MM.1S (cell line): ENCODE measurements around the gene PAPLN.

Experiments used
- DNase-seq: peaks from one replicate; pipeline ENCODE4 v3.0.0-alpha.2; 2015
- H2AFZ ChIP-seq: fragments of 300-600 bp; sonication (generic); 2 replicates; pipeline ENCODE4 v1.6.0; 2016; ENCODE audit warnings: antibody characterized with exemption, low read length
- H3F3A ChIP-seq: fragments of 300-600 bp; sonication (generic); 2 replicates; pipeline ENCODE4 v1.6.1; 2016; ENCODE audit warnings: mild to moderate bottlenecking, antibody characterized with exemption, low read length, moderate library complexity, mixed read lengths; ENCODE audit not compliant: insufficient read depth
- H3K27ac ChIP-seq: fragments of 300-600 bp; sonication (generic); 2 replicates; pipeline ENCODE4 v1.5.1; 2016; ENCODE audit warnings: mild to moderate bottlenecking, low read length
- H3K27me3 ChIP-seq: fragments of 300-600 bp; sonication (generic); replicated peaks from 2 replicates; pipeline ENCODE4 v1.6.0; 2016; ENCODE audit warnings: low read length; ENCODE audit not compliant: insufficient read depth
- H3K36me3 ChIP-seq: fragments of 300-600 bp; sonication (generic); replicated peaks from 2 replicates; pipeline ENCODE4 v1.6.1; 2016; ENCODE audit warnings: mild to moderate bottlenecking, low read length, mixed read lengths; ENCODE audit not compliant: insufficient read depth
- H3K4me1 ChIP-seq: fragments of 300-600 bp; sonication (generic); 2 replicates; pipeline ENCODE4 v1.6.1; 2016; ENCODE audit warnings: low read length, mixed read lengths
- H3K4me2 ChIP-seq: fragments of 300-600 bp; sonication (generic); 2 replicates; pipeline ENCODE4 v1.6.0; 2016; ENCODE audit warnings: low read depth, low read length
- H3K4me3 ChIP-seq: fragments of 300-600 bp; sonication (generic); 2 replicates; pipeline ENCODE4 v1.5.1; 2016; ENCODE audit warnings: low read length, mixed read lengths
- H3K79me2 ChIP-seq: fragments of 300-600 bp; sonication (generic); 2 replicates; pipeline ENCODE4 v1.6.1; 2016; ENCODE audit warnings: mixed run types, low read length, mixed read lengths
- H3K9ac ChIP-seq: fragments of 300-600 bp; sonication (generic); 2 replicates; pipeline ENCODE4 v1.6.1; 2016; ENCODE audit warnings: low read length, mixed read lengths
- H3K9me2 ChIP-seq: fragments of 300-600 bp; sonication (generic); replicated peaks from 2 replicates; pipeline ENCODE4 v1.6.1; 2016; ENCODE audit warnings: mild to moderate bottlenecking, low read length, mixed read lengths; ENCODE audit not compliant: insufficient read depth
- H3K9me3 ChIP-seq: fragments of 300-600 bp; sonication (generic); replicated peaks from 2 replicates; pipeline ENCODE4 v1.6.1; 2016; ENCODE audit warnings: mild to moderate bottlenecking, low read length, mixed read lengths; ENCODE audit not compliant: insufficient read depth
- H4K20me1 ChIP-seq: fragments of 300-600 bp; sonication (generic); 2 replicates; pipeline ENCODE4 v1.6.1; 2016; ENCODE audit warnings: mild to moderate bottlenecking, low read length, moderate library complexity, mixed read lengths; ENCODE audit not compliant: insufficient read depth
- EZH2 ChIP-seq: fragments of 300-600 bp; sonication (generic); optimal IDR thresholded peaks from 2 replicates; pipeline ENCODE3; 2017; ENCODE audit warnings: low read depth, mild to moderate bottlenecking, antibody characterized with exemption, low read length, mixed read lengths
- EZH2phosphoT487 ChIP-seq: fragments of 300-600 bp; sonication (generic); IDR thresholded peaks from 2 replicates; pipeline ENCODE4 v1.6.1; 2018; ENCODE audit warnings: antibody characterized with exemption, low read length
- TF ChIP-seq, protein P1 (sequence below): fragments of 300-600 bp; sonication (generic); IDR thresholded peaks from 2 replicates; pipeline ENCODE4 v1.5.1; 2016; ENCODE audit warnings: antibody characterized with exemption, low read length, mixed read lengths

The PAPLN gene, protein sequence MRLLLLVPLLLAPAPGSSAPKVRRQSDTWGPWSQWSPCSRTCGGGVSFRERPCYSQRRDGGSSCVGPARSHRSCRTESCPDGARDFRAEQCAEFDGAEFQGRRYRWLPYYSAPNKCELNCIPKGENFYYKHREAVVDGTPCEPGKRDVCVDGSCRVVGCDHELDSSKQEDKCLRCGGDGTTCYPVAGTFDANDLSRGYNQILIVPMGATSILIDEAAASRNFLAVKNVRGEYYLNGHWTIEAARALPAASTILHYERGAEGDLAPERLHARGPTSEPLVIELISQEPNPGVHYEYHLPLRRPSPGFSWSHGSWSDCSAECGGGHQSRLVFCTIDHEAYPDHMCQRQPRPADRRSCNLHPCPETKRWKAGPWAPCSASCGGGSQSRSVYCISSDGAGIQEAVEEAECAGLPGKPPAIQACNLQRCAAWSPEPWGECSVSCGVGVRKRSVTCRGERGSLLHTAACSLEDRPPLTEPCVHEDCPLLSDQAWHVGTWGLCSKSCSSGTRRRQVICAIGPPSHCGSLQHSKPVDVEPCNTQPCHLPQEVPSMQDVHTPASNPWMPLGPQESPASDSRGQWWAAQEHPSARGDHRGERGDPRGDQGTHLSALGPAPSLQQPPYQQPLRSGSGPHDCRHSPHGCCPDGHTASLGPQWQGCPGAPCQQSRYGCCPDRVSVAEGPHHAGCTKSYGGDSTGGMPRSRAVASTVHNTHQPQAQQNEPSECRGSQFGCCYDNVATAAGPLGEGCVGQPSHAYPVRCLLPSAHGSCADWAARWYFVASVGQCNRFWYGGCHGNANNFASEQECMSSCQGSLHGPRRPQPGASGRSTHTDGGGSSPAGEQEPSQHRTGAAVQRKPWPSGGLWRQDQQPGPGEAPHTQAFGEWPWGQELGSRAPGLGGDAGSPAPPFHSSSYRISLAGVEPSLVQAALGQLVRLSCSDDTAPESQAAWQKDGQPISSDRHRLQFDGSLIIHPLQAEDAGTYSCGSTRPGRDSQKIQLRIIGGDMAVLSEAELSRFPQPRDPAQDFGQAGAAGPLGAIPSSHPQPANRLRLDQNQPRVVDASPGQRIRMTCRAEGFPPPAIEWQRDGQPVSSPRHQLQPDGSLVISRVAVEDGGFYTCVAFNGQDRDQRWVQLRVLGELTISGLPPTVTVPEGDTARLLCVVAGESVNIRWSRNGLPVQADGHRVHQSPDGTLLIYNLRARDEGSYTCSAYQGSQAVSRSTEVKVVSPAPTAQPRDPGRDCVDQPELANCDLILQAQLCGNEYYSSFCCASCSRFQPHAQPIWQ

GRCh38 chr14:73237219-73237785, at the start of gene PAPLN:
Gene PAPLN (plus strand): TSS chr14:73237506. CDS start chr14:73239779, 2,273 bp downstream.
- TF ChIP-seq EZH2phosphoT487 (no peak), EZH2 (no peak)
- TF ChIP-seq, protein P1, sequence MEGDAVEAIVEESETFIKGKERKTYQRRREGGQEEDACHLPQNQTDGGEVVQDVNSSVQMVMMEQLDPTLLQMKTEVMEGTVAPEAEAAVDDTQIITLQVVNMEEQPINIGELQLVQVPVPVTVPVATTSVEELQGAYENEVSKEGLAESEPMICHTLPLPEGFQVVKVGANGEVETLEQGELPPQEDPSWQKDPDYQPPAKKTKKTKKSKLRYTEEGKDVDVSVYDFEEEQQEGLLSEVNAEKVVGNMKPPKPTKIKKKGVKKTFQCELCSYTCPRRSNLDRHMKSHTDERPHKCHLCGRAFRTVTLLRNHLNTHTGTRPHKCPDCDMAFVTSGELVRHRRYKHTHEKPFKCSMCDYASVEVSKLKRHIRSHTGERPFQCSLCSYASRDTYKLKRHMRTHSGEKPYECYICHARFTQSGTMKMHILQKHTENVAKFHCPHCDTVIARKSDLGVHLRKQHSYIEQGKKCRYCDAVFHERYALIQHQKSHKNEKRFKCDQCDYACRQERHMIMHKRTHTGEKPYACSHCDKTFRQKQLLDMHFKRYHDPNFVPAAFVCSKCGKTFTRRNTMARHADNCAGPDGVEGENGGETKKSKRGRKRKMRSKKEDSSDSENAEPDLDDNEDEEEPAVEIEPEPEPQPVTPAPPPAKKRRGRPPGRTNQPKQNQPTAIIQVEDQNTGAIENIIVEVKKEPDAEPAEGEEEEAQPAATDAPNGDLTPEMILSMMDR = no peak
- Histone ChIP-seq H3K27me3 (peaks cover 11% of the 10 kb centered on the region), H3K9ac (no peak within 1 kb of the TSS), H2AFZ (no peak within 1 kb of the TSS), H3K9me3 (no peaks in the 10 kb centered on the region), H3K36me3 (no peaks in the 10 kb centered on the region), H4K20me1 (no peaks in the 10 kb centered on the region), H3K4me2 (no peak within 1 kb of the TSS), H3F3A (no peaks in the 10 kb centered on the region), H3K9me2 (no peaks in the 10 kb centered on the region), H3K4me1 (no peaks in the 10 kb centered on the region), H3K27ac (no peak within 1 kb of the TSS), H3K79me2 (no peaks in the 10 kb centered on the region), H3K4me3 (no peak within 1 kb of the TSS)
- no peak for DNase-seq

DNA sequence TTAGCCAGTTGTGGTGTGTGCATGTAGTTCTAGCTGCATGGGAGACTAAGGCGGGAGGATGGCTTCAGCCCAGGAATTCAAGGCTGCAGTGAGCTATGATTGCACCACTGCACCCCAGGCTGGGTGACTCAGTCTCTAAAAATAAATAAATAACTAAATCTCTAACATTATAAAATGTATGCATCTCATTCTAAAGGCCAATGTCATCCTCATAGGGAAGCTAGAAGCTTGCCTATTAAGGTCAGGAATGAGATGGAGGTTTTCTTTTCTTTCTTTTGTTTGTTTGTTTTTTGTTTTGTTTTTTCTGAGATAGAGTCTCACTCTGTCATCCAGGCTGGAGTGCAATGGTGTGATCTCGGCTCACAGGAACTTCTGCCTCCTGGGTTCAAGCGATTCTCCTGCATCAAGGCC, 48.8 kb upstream of the PAPLN start:
- Histone ChIP-seq H3K79me2 (no peaks in the 10 kb centered on the region), H3K27ac (no peak overlapping the region), H2AFZ (no peak overlapping the region), H3K9me3 (no peaks in the 10 kb centered on the region), H3K4me1 (no peaks in the 10 kb centered on the region), H3K27me3 (no peaks in the 10 kb centered on the region), H3K4me3 (no peak overlapping the region), H3F3A (no peaks in the 10 kb centered on the region), H4K20me1 (no peaks in the 10 kb centered on the region), H3K36me3 (no peaks in the 10 kb centered on the region), H3K9me2 (no peaks in the 10 kb centered on the region), H3K9ac (no peak overlapping the region), H3K4me2 (no peak overlapping the region)
- TF ChIP-seq EZH2phosphoT487 (no peak), EZH2 (no peak)
- TF ChIP-seq, protein P1 = no peak
- no peak for DNase-seq

DNA sequence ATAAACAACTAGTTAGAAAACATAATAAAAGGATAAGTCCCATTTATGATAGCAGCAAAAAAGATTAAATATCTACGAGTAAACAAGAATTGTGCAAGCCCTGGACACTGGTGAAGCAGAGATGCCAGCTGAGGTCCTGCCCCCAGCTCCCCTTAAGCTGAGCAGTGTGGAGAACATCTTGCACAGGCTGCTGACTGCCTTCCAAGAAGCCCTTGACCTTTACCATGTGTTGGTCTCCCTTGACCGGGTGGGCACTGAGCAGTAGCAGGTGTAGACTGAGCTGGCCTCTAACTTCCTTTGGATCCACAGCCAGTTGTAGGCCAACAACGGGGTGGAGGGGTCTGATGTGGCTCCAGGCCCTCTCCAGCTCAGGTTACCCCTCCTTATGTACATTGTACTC, 47.7 kb upstream of the PAPLN start:
- DNase-seq = no peak
- H3K4me1 ChIP-seq = no peaks in the 10 kb centered on the region
- H3K9ac ChIP-seq = no peak overlapping the region
- no peak overlapping the region for H2AFZ ChIP-seq
- H3K36me3 ChIP-seq = no peaks in the 10 kb centered on the region
- H3K27ac ChIP-seq = no peak overlapping the region
- H4K20me1 ChIP-seq = no peaks in the 10 kb centered on the region
- no peak overlapping the region for H3K4me3 ChIP-seq
- no peaks in the 10 kb centered on the region for H3K27me3 ChIP-seq
- TF ChIP-seq, protein P1 = no peak
- no peak for TF ChIP-seq EZH2phosphoT487
- TF ChIP-seq EZH2 = no peak
- no peaks in the 10 kb centered on the region for H3K9me2 ChIP-seq
- H3K79me2 ChIP-seq = no peaks in the 10 kb centered on the region
- no peaks in the 10 kb centered on the region for H3F3A ChIP-seq
- H3K4me2 ChIP-seq = no peak overlapping the region
- H3K9me3 ChIP-seq = no peaks in the 10 kb centered on the region
